ENCODE data around the gene PLAGL2.
A peak's percentile ranks its signal among the peaks of the same experiment; 100 is the strongest.

Gene PLAGL2

DNA sequence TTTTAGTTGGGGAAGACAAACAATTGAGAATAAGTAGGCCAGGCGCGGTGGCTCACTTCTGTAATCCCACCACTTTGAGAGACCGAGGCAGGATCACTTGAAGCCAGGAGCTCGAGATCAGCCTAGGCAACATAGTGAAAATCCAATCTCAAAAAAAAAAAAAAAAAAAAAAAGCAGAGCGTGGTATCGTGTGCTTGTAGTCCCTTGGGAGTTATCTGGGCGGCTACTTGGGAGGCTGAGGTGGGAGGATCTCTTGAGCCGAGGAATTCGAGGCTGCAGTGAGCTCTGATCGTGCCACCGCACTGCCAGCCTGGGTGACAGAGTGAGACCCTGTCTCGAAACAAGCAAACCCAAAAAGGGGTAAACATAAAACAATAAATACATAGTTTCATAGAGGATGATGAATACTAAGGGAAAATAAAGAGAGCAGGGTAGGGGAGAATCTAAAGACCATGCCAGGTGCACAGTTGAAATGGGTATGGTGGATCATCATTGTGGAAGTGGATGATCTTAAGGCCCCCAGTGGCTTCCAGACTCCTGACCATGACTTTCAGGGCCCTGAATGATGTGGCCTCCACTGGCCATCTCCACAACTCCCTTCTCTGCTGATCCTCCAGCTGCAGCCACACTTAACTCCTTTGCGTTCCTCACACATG is 1.1 kb upstream of the PLAGL2 start:
- DNase-seq (ENCODE audit: low read depth): no peak
- TF ChIP-seq, protein P1, sequence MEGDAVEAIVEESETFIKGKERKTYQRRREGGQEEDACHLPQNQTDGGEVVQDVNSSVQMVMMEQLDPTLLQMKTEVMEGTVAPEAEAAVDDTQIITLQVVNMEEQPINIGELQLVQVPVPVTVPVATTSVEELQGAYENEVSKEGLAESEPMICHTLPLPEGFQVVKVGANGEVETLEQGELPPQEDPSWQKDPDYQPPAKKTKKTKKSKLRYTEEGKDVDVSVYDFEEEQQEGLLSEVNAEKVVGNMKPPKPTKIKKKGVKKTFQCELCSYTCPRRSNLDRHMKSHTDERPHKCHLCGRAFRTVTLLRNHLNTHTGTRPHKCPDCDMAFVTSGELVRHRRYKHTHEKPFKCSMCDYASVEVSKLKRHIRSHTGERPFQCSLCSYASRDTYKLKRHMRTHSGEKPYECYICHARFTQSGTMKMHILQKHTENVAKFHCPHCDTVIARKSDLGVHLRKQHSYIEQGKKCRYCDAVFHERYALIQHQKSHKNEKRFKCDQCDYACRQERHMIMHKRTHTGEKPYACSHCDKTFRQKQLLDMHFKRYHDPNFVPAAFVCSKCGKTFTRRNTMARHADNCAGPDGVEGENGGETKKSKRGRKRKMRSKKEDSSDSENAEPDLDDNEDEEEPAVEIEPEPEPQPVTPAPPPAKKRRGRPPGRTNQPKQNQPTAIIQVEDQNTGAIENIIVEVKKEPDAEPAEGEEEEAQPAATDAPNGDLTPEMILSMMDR (conservative IDR thresholded peaks at IDR 0.05; ENCODE audit: low read depth, low read length): no peak
- H3K4me3 ChIP-seq (ENCODE audit: low read depth, low read length): peak overlapping the region; percentile 95

DNA sequence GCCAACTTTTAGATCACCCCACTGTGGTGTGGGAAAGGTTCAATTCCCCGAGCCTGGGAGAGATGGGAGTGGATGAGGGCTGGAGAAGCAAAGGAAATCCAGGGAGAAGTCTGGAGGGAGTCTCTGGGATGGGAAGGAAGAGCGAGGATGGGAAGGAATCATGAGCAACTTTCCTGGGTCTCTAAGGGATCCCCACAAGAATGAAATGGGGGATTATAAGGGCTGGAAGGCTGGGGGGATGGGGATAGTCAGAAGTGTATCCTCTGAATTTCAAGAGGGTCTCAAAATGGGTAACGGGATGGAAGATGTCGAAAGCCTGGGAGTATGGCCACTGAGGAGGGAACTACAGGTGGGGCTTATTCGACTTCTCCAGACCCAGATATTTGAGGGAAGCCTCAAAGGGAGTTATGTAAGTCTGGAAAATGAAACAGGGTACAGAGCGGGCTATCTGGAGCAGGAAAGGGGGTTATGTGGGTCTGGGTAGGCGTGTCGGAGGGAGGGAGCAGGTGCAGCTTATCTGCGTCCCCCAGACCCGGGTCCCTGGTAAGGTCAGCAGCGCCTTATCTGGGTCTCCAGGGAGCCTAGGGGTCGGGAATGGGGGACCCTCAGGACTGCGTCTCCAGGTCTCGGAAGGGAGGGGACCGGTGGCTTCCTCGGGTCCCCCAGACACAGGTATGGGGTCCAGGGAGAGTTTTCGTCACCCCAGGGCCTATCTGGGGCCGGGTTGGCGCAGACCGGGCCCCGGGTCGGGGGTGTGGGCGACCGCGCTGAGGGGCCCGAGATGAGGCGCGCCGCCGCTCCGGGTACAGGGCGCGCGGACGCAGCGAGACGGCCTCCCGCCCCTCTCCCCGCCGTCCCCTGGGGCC is 550 bp downstream of the PLAGL2 start:
- H3K4me3 ChIP-seq (ENCODE audit: low read depth, low read length): peak overlapping the region; percentile 95
- TF ChIP-seq, protein P1 (conservative IDR thresholded peaks at IDR 0.05; ENCODE audit: low read depth, low read length): no peak
- no peak for DNase-seq (ENCODE audit: low read depth)

- H3K4me3 ChIP-seq (ENCODE audit: low read depth, low read length): peak overlapping the region; percentile 95
- no peak for DNase-seq (ENCODE audit: low read depth)
- TF ChIP-seq, protein P1 (conservative IDR thresholded peaks at IDR 0.05; ENCODE audit: low read depth, low read length): no peak
These were observed 1.4 kb downstream of the PLAGL2 start for GRCh38 chr20:32205843-32206759.

GRCh38 chr20:32205110-32205842 is 2.3 kb downstream of the PLAGL2 start:
- TF ChIP-seq, protein P1 (conservative IDR thresholded peaks at IDR 0.05; ENCODE audit: low read depth, low read length): no peak
- H3K4me3 ChIP-seq (ENCODE audit: low read depth, low read length): no peak overlapping the region
- DNase-seq (ENCODE audit: low read depth): peak; percentile 48

DNA sequence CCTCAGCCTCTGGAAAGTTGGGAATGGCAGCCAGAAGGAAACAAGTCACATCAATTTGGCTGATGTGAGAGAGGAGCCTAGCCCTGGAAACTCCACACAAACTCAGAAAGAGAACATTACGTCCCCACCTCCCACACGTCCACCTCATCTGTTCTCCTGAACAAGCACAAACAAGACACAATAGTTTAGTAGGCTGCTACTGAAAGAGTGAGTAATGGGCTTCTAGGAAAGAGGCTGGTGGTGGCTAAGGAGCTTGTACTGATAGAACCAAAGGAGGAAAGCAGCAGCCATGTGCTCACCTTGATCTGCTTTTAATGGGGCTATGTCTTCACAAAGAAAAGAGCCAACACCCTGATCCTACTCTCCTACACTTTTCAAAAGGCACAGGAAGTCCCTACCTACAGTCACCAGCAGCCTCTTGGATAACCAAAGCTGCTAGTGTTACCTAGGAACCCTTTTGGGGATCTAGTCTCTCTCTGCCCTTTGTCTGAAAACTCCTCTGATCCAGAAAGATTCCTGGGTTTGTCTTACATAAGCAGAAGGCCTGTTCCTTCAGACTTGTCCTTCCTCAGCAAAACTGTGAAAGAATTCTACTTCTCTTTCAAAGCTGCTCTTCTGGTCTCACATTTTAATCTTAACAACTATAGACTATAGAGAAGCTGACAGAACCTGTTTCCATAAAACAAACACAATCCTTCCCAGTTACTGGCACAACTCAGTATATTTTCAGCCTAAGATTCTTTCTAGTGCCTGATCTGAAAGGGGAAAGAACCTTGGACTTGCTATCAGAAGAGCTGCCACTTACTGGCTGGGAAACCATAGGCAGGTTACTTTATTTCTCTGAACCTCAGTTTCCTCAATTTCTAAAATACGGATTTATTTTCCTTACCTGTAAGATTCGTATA is 3.1 kb downstream of the PLAGL2 start:
- DNase-seq (ENCODE audit: low read depth): peak; percentile 36
- TF ChIP-seq, protein P1 (conservative IDR thresholded peaks at IDR 0.05; ENCODE audit: low read depth, low read length): no peak
- no peak overlapping the region for H3K4me3 ChIP-seq (ENCODE audit: low read depth, low read length)
